Measurements from ENCODE around the gene RXFP1.

Gene RXFP1

GRCh38 chr4:158681629-158682028 lies 159.9 kb downstream of the RXFP1 start:
- no peaks in the 10 kb centered on the region for H3K36me3 ChIP-seq (ENCODE audit: control insufficient read depth, insufficient read depth, low read length)
- H3K27ac ChIP-seq (ENCODE audit: insufficient read depth, low read depth, low read length, poor library complexity, severe bottlenecking), result no peak overlapping the region
- no peaks in the 10 kb centered on the region for H3K4me1 ChIP-seq (ENCODE audit: control insufficient read depth, insufficient read depth, low read length)
- 83 to 90% methylated on average over 1 of the region's 1 CpG for WGBS, 2 experiments
- no peak overlapping the region for H3K4me3 ChIP-seq (ENCODE audit: insufficient read depth, low read depth, low read length)
- no peaks in the 10 kb centered on the region for H3K27me3 ChIP-seq (ENCODE audit: control insufficient read depth, insufficient read depth, low read length, poor library complexity, severe bottlenecking)
- H3K9me3 ChIP-seq (ENCODE audit: control insufficient read depth, low read length), result no peaks in the 10 kb centered on the region

GRCh38 chr4:158682066-158682465 lies 160.4 kb downstream of the RXFP1 start:
- Histone ChIP-seq H3K4me1 (ENCODE audit: control insufficient read depth, insufficient read depth, low read length) (no peaks in the 10 kb centered on the region), H3K4me3 (ENCODE audit: insufficient read depth, low read depth, low read length) (no peak overlapping the region), H3K27me3 (ENCODE audit: control insufficient read depth, insufficient read depth, low read length, poor library complexity, severe bottlenecking) (no peaks in the 10 kb centered on the region), H3K27ac (ENCODE audit: insufficient read depth, low read depth, low read length, poor library complexity, severe bottlenecking) (no peak overlapping the region), H3K9me3 (ENCODE audit: control insufficient read depth, low read length) (no peaks in the 10 kb centered on the region), H3K36me3 (ENCODE audit: control insufficient read depth, insufficient read depth, low read length) (no peaks in the 10 kb centered on the region)
- WGBS, 2 experiments, result 84 to 93% methylated on average over 2 of the region's 2 CpGs

GRCh38 chr4:158688813-158689212 lies 167.1 kb downstream of the RXFP1 start:
- no peaks in the 10 kb centered on the region for H3K36me3 ChIP-seq (ENCODE audit: control insufficient read depth, insufficient read depth, low read length)

More at GRCh38 chr4:158688813-158689212, 167.1 kb downstream of the RXFP1 start:
- Histone ChIP-seq H3K27me3 (ENCODE audit: control insufficient read depth, insufficient read depth, low read length, poor library complexity, severe bottlenecking) (no peaks in the 10 kb centered on the region), H3K4me1 (ENCODE audit: control insufficient read depth, insufficient read depth, low read length) (no peaks in the 10 kb centered on the region), H3K4me3 (ENCODE audit: insufficient read depth, low read depth, low read length) (no peak overlapping the region), H3K9me3 (ENCODE audit: control insufficient read depth, low read length) (no peaks in the 10 kb centered on the region), H3K27ac (ENCODE audit: insufficient read depth, low read depth, low read length, poor library complexity, severe bottlenecking) (no peak overlapping the region)
- no CpG with 5 or more reads among the region's 1 CpG for WGBS, 2 experiments

Measured in ectodermal cell (in vitro differentiated cells).